Activated CD4-positive, alpha-beta T cell treated with anti-CD3 and anti-CD28 coated beads for 36 hours (primary cell): ENCODE measurements around the gene TBC1D13. TPM values are rescaled to one million over a fixed set of nuclear protein-coding genes. Genes with fewer than 3 reads are reported as not detected.

ENCODE experiments used
- ATAC-seq: fragments of 200-7000 bp; cut with Tn5 transposase; one replicate; pipeline ENCODE4 v1.10.0; 2021; ENCODE audit warnings: mild to moderate bottlenecking, moderate library complexity
- CTCF ChIA-PET: fragments of 350-600 bp; sonication (Branson Sonifier 250); formaldehyde crosslinking; loops from one replicate; lab custom pipeline; 2021; ENCODE audit warnings: antibody characterized with exemption; lab: Charles Lee
- POLR2A ChIA-PET: fragments of 350-600 bp; sonication (Branson Sonifier 250); formaldehyde crosslinking; loops from one replicate; lab custom pipeline; 2021; ENCODE audit warnings: antibody characterized with exemption, inconsistent platforms; lab: Charles Lee
- DNase-seq: peaks from one replicate; pipeline ENCODE4 v3.0.0-alpha.2; 2020
- H3K27ac Mint-ChIP-seq: one replicate; pipeline ENCODE4 v1.8.0; 2021; ENCODE audit warnings: mixed read lengths
- H3K27me3 Mint-ChIP-seq: one replicate; pipeline ENCODE4 v1.8.0; 2021; ENCODE audit warnings: mixed read lengths
- H3K36me3 Mint-ChIP-seq: one replicate; pipeline ENCODE4 v1.8.0; 2021; ENCODE audit warnings: low read depth, mixed read lengths
- H3K4me1 Mint-ChIP-seq: one replicate; pipeline ENCODE4 v1.8.0; 2021; ENCODE audit warnings: mixed read lengths
- H3K4me3 Mint-ChIP-seq: one replicate; pipeline ENCODE4 v1.8.0; 2021; ENCODE audit warnings: mild to moderate bottlenecking, moderate library complexity, mixed read lengths
- H3K9me3 Mint-ChIP-seq: one replicate; pipeline ENCODE4 v1.8.0; 2021; ENCODE audit warnings: low read depth, mixed read lengths
- intact Hi-C, 2 experiments: fragments of 100-400 bp; cut with DNase I in 1 of 2; cut with micrococcal nuclease in 1 of 2; formaldehyde crosslinking; loops; one replicate each; pipeline versions ENCODE4 v1.14.2 to v1.15.1; 2022 to 2024; cut with DNase I, micrococcal nuclease
- total RNA-seq, 2 experiments: library from RNA; stranded (reverse); gene quantifications; one replicate each; pipeline ENCODE4 v1.2.3, GENCODE V29; 2021

Gene TBC1D13
- total RNA-seq, 2 experiments from 2014 or later, result 10.5 to 14.0 TPM

DNA sequence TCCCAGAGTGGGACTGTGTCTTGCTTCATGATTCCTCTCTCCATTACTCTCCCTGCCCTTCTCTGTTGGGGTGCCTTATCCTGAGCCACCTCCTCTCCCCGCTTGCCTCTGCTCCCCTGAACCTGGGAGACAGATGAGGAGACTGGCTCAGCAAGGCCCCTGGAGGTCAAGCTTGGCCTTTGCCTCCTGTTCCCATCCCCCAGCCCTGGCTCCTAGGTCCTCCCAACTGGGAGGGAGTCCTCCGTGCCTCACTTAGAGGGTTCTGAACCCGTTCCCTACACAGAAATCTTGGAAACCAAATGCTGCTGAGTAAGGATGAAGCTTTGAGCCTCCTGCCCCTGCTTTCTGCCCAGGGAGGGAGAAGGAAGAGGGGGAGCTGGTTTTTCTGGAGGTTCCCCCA lies 21.5 kb downstream of the TBC1D13 start:
- H3K27ac Mint-ChIP-seq, result no peak overlapping the region
- H3K9me3 Mint-ChIP-seq, result no peaks in the 10 kb centered on the region
- peaks cover 9% of the 10 kb centered on the region for H3K36me3 Mint-ChIP-seq
- intact Hi-C loops, result no loop called here
- ATAC-seq (no peak), DNase-seq (no peak)
- H3K4me1 Mint-ChIP-seq, result no peaks in the 10 kb centered on the region
- CTCF ChIA-PET, result no interaction called here
- no peaks in the 10 kb centered on the region for H3K27me3 Mint-ChIP-seq
- POLR2A ChIA-PET, result no interaction called here
- no peak overlapping the region for H3K4me3 Mint-ChIP-seq

GRCh38 chr9:128809036-128809599 lies 22.1 kb downstream of the TBC1D13 start:
- Mint-ChIP-seq H3K9me3 (no peaks in the 10 kb centered on the region), H3K27me3 (no peaks in the 10 kb centered on the region), H3K4me1 (no peaks in the 10 kb centered on the region), H3K4me3 (no peak overlapping the region), H3K36me3 (peaks cover 7% of the 10 kb centered on the region), H3K27ac (no peak overlapping the region)
- CTCF ChIA-PET, result interaction anchor here (0.6 to 1.1 kb wide), 2 partner anchors 38 to 119 kb away, joined by 3 read pairs; no protein-coding TSS in a partner anchor
- DNase-seq, result no peak
- intact Hi-C loops, result no loop called here
- ATAC-seq, result no peak
- POLR2A ChIA-PET, result no interaction called here

GRCh38 chr9:128809831-128810230 lies 22.8 kb downstream of the TBC1D13 start:
- Mint-ChIP-seq H3K4me3 (no peak overlapping the region), H3K27me3 (no peaks in the 10 kb centered on the region), H3K9me3 (no peaks in the 10 kb centered on the region), H3K36me3 (peaks cover 7% of the 10 kb centered on the region), H3K4me1 (no peaks in the 10 kb centered on the region), H3K27ac (no peak overlapping the region)
- ChIA-PET POLR2A (no interaction called here), CTCF (interaction anchor here (0.6 to 1.1 kb wide), 3 partner anchors 9 to 119 kb away, joined by 3 read pairs; no protein-coding TSS in a partner anchor)
- ATAC-seq (no peak), DNase-seq (no peak)
- intact Hi-C loops, result no loop called here

- Mint-ChIP-seq H3K4me3 (no peak overlapping the region), H3K27me3 (no peaks in the 10 kb centered on the region), H3K4me1 (no peaks in the 10 kb centered on the region), H3K36me3 (peaks cover 5% of the 10 kb centered on the region), H3K27ac (no peak overlapping the region), H3K9me3 (no peaks in the 10 kb centered on the region)
- no peak for ATAC-seq
- intact Hi-C loops, result no loop called here
- ChIA-PET CTCF (no interaction called here), POLR2A (no interaction called here)
- no peak for DNase-seq
Observed at GRCh38 chr9:128810873-128811272, 23.8 kb downstream of the TBC1D13 start.

DNA sequence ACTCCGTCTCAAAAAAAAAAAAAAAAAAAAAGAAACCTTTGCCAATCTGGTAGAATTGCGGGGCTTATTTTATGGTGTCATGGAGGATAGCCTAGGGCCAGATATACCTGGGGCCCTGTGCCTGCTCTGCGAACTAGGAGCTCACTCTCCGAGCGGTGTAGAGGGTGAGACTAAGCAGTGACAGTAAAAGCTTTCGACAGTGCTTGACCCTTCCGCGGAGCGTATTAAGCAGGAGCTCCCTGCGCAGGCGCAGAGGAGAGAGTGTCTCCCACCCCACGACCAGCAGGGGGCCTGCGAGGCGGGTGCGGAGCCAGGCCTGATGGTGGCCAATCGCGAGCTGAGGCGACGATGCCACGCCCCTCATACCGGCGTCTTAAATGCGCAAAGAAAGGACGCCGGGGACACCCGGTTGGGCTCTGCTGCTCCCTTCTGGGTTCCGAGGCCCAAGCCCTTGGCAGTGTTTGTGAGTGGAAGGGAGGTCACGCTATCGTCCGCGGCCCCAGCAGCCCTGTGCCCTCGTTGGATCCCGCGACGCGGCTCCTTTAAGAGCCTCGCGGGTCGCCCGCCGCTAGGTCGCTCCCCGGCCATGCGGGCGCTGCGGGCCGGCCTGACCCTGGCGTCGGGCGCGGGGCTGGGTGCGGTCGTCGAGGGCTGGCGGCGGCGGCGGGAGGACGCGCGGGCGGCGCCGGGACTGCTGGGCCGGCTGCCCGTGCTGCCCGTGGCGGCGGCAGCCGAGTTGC lies 31.2 kb downstream of the TBC1D13 start, which contains the start of gene ENDOG:
TSS of gene ENDOG (plus strand) at position 402 of the 740 bp plus-strand sequence. CDS start at position 587, 185 bp downstream.
- POLR2A ChIA-PET, result interaction anchor here (0.5 to 1.1 kb wide), 8 partner anchors 11 to 1375 kb away, joined by 3 to 7 read pairs (median 4); partner anchors contain the start of genes SPOUT1 and ZDHHC12
- Mint-ChIP-seq H3K27me3 (no peaks in the 10 kb centered on the region), H3K4me1 (peaks cover 13% of the 10 kb centered on the region), H3K27ac (peak within 1 kb of the TSS; percentile 80), H3K36me3 (peaks cover 10% of the 10 kb centered on the region), H3K9me3 (no peaks in the 10 kb centered on the region), H3K4me3 (peak within 1 kb of the TSS; percentile 76)
- CTCF ChIA-PET, result interaction anchor here (0.5 to 2.4 kb wide), 28 partner anchors 9 to 848 kb away, joined by 3 to 16 read pairs (median 4); partner anchors contain the start of genes SPOUT1, URM1 and ZDHHC12
- DNase-seq (peak; percentile 98), ATAC-seq (peak; percentile 98)
- intact Hi-C loops, result loop anchor here (1.0 to 5.0 kb wide), 20 partner anchors 11 to 595 kb away; partner anchors contain the start of genes KYAT1 (in 2 of the 2), SET (in 2 of the 2), SPOUT1 (in 2 of the 2) and ZER1 (in 2 of the 2)

DNA sequence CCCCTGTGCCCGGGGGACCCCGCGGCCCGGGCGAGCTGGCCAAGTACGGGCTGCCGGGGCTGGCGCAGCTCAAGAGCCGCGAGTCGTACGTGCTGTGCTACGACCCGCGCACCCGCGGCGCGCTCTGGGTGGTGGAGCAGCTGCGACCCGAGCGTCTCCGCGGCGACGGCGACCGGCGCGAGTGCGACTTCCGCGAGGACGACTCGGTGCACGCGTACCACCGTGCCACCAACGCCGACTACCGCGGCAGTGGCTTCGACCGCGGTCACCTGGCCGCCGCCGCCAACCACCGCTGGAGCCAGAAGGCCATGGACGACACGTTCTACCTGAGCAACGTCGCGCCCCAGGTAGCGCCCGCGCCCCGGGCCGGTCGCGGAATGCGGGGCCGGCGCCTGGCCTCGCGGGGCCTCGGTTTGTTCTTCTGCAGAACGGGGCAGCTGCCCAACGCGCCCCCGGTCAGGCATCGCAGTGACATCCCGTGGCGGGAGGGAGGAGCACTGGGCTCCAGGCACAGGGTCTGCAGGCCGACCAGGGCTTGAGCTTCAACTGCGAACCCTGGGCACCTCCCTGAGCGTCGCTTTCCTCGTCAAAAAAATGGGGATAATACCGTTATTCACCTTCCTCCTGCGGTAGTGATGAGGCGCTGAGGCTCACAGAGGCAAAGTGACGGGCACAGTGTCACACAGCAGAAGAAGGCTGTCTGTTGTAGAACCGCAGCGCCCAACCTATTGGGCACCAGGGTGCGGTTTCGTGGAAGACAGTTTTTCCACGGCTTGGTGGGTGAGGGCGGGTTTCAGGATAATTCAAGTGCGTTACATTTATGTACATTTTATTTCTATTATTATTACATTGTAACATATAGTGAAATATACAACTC lies 32.0 kb downstream of the TBC1D13 start:
- ATAC-seq (peak; percentile 28), DNase-seq (peak; percentile 65)
- H3K4me3 Mint-ChIP-seq, result peak overlapping the region; percentile 75
- H3K9me3 Mint-ChIP-seq, result no peaks in the 10 kb centered on the region
- H3K27ac Mint-ChIP-seq, result no peak overlapping the region
- intact Hi-C loops, result loop anchor here (1.0 to 5.0 kb wide), 20 partner anchors 10 to 594 kb away; partner anchors contain the start of genes KYAT1 (in 2 of the 2), SET (in 2 of the 2), SPOUT1 (in 2 of the 2) and ZER1 (in 2 of the 2)
- ChIA-PET POLR2A (interaction anchor here (0.5 to 1.1 kb wide), 4 partner anchors 11 to 95 kb away, joined by 3 to 7 read pairs (median 4); partner anchors contain the start of genes SPOUT1 and ZDHHC12), CTCF (interaction anchor here (0.5 to 2.4 kb wide), 17 partner anchors 8 to 320 kb away, joined by 3 to 16 read pairs (median 4); partner anchors contain the start of gene SPOUT1)
- no peaks in the 10 kb centered on the region for H3K27me3 Mint-ChIP-seq
- H3K36me3 Mint-ChIP-seq, result peaks cover 10% of the 10 kb centered on the region
- H3K4me1 Mint-ChIP-seq, result peaks cover 13% of the 10 kb centered on the region

GRCh38 chr9:128819716-128820664 lies 32.9 kb downstream of the TBC1D13 start:
- intact Hi-C loops, result loop anchor here (2.0 to 5.0 kb wide), 3 partner anchors 62 to 163 kb away; partner anchors contain the start of genes DYNC2I2 (in 1 of the 2), KYAT1 (in 1 of the 2), LRRC8A (in 1 of the 2) and SET (in 1 of the 2)
- peaks cover 13% of the 10 kb centered on the region for H3K4me1 Mint-ChIP-seq
- H3K27ac Mint-ChIP-seq, result no peak overlapping the region
- DNase-seq, result no peak
- no peaks in the 10 kb centered on the region for H3K9me3 Mint-ChIP-seq
- peak overlapping the region; percentile 75 for H3K4me3 Mint-ChIP-seq
- POLR2A ChIA-PET, result interaction anchor here (0.6 to 0.8 kb wide), 2 partner anchors 10 to 115 kb away, joined by 3 read pairs; partner anchors contain the start of gene SPOUT1
- H3K27me3 Mint-ChIP-seq, result no peaks in the 10 kb centered on the region
- CTCF ChIA-PET, result interaction anchor here (1.2 to 2.0 kb wide), 3 partner anchors 10 to 42 kb away, joined by 3 to 7 read pairs (median 5); partner anchors contain the start of gene SPOUT1
- ATAC-seq, result no peak
- H3K36me3 Mint-ChIP-seq, result peaks cover 16% of the 10 kb centered on the region

DNA sequence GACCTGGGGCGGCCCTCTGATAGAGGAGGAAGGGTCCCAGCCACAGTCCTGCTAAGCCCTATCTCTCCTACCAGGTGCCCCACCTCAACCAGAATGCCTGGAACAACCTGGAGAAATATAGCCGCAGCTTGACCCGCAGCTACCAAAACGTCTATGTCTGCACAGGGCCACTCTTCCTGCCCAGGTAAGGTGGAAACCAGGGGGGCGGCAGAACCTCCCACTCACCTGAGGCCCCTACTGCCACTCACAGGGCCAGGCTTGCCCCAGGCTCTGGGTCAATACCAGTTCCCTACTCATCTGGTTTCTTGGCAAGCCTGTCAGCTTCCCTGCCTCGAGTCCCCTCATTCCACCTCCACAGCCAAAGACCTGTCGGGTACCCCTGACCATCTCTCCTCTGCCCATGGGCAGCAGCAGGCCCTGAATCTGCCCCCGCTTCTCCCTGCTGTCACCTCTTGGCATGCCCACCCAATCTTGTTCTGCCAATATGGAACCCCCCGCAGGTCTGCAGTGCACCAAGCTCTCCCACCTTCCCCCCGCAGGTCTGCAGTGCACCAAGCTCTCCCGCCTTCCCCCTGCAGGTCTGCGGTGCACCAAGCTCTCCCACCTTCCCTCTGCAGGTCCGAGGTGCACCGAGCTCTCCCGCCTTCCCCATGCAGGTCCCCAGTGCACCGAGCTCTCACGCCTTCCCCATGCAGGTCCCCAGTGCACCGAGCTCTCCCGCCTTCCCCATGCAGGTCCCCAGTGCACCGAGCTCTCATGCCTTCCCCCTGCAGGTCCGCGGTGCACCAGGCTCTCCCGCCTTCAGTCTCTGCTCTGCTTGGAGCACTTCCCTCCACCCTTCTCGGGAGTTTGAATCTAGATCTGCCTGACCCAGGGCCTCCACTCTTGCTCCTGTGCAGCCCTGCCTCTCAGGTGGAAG lies 33.9 kb downstream of the TBC1D13 start:
- intact Hi-C loops, result no loop called here
- no peak overlapping the region for H3K4me3 Mint-ChIP-seq
- H3K9me3 Mint-ChIP-seq, result no peaks in the 10 kb centered on the region
- ChIA-PET POLR2A (interaction anchor here (0.7 to 1.3 kb wide), 3 partner anchors 9 to 316 kb away, joined by 3 to 5 read pairs (median 5); partner anchors contain the start of gene SPOUT1), CTCF (interaction anchor here (0.6 to 1.4 kb wide), 2 partner anchors 9 to 39 kb away, joined by 3 to 5 read pairs; partner anchors contain the start of gene SPOUT1)
- ATAC-seq (no peak), DNase-seq (no peak)
- H3K27me3 Mint-ChIP-seq, result no peaks in the 10 kb centered on the region
- H3K36me3 Mint-ChIP-seq, result peaks cover 16% of the 10 kb centered on the region
- peaks cover 13% of the 10 kb centered on the region for H3K4me1 Mint-ChIP-seq
- H3K27ac Mint-ChIP-seq, result no peak overlapping the region
